BE2C (cell line): ENCODE data around the gene TSPAN16.
"Not testable (repeated sequence)": the region's sequence is repeated elsewhere in the genome, so short reads cannot be mapped to it uniquely, and the experiment has no call there.

Experiments
- DNase-seq: peaks from one replicate; pipeline ENCODE4 v3.0.0-alpha.2; 2020
- H3K27me3 ChIP-seq: fragments of 250-450 bp; sonication (Bioruptor Pico); 2 replicates; pipeline ENCODE4 v1.5.1; 2020; ENCODE audit warnings: mild to moderate bottlenecking
- H3K36me3 ChIP-seq: fragments of 250-450 bp; sonication (Bioruptor Pico); 2 replicates; pipeline ENCODE4 v1.5.1; 2020; ENCODE audit warnings: mild to moderate bottlenecking
- H3K4me1 ChIP-seq: fragments of 250-450 bp; sonication (Bioruptor Pico); 2 replicates; pipeline ENCODE4 v1.5.1; 2020
- H3K4me3 ChIP-seq: 2 replicates; pipeline ENCODE4 v1.5.1; 2011; ENCODE audit warnings: low read depth, low read length
- H3K9me3 ChIP-seq: fragments of 250-450 bp; sonication (Bioruptor Pico); 2 replicates; pipeline ENCODE4 v1.5.1; 2020
- CTCF ChIP-seq: IDR thresholded peaks from 2 replicates; pipeline ENCODE4 v1.5.1; 2012; ENCODE audit warnings: mild to moderate bottlenecking, low read depth, low read length

Gene TSPAN16

GRCh38 chr19:11337080-11337479, 41.1 kb downstream of the TSPAN16 start:
- peaks cover 8% of the 10 kb centered on the region for H3K36me3 ChIP-seq
- H3K27me3 ChIP-seq, result no peaks in the 10 kb centered on the region
- H3K9me3 ChIP-seq, result no peaks in the 10 kb centered on the region
- no peak for DNase-seq
- TF ChIP-seq CTCF, result no peak
- H3K4me1 ChIP-seq, result no peaks in the 10 kb centered on the region
- no peak overlapping the region for H3K4me3 ChIP-seq

DNA sequence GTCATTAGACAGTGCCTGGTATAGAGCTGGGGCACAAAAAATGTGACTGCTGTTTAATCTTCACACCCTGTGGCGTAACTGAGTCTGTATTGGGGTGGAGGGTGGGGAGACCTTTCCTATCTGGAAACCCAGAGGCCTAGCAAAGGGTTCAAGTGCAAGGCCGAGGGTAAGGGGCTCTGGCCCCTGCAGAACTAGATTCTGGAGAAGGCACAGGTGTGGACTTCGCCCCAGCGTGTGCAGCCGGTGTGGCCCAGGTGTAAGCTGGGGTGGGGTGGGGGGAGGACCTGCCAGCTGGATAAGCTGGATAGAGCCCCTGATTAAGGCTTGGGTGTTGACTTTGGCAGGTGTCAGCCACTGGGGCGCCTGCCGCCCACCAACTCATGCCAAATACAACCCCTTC, 42.2 kb downstream of the TSPAN16 start:
- no peaks in the 10 kb centered on the region for H3K27me3 ChIP-seq
- peaks cover 8% of the 10 kb centered on the region for H3K36me3 ChIP-seq
- no peak overlapping the region for H3K4me3 ChIP-seq
- DNase-seq, result no peak
- no peak for TF ChIP-seq CTCF
- H3K4me1 ChIP-seq, result no peaks in the 10 kb centered on the region
- no peaks in the 10 kb centered on the region for H3K9me3 ChIP-seq

DNA sequence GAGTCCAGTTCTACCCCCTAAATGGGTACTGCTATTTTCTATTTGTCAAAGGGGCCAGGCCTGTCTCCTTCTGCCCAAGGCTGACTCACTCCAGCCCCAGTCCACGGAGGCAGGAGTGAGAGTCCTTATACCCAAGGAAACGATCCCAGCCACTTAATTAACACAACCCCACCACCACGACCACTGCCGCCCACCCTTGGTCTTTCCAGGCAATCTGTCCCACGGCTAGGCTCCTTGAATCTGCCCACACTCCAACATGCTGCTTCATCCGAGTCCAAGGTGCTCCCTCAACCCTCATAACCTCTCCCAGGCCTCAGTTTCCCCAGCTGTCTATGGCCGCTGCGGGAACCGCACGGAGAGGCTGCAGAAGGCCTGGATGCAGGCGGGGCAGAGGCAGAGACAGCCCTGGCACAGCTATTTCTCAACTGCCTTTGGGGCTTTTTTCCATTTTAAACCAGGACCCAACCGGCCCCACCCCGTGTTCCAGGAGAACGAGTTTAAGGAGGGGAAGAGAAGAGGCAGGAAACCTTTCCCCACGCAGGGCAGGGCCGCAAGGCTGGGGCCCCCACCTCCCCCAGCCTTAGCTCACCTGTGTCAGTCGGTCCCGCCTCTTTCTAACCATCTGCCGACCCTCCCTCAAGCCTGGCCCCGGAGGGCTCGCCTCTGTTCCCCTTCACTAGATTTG, 42.8 kb downstream of the TSPAN16 start:
- no peaks in the 10 kb centered on the region for H3K27me3 ChIP-seq
- H3K4me3 ChIP-seq, result peak overlapping the region; percentile 70
- TF ChIP-seq CTCF, result no peak
- no peak for DNase-seq
- H3K4me1 ChIP-seq, result no peaks in the 10 kb centered on the region
- no peaks in the 10 kb centered on the region for H3K9me3 ChIP-seq
- peaks cover 8% of the 10 kb centered on the region for H3K36me3 ChIP-seq

- no peak for TF ChIP-seq CTCF
- H3K4me3 ChIP-seq, result peak within 1 kb of the TSS; percentile 70
- H3K9me3 ChIP-seq, result no peaks in the 10 kb centered on the region
- H3K4me1 ChIP-seq, result no peaks in the 10 kb centered on the region; the same call in 1 of the 2 replicates
- peaks cover 8% of the 10 kb centered on the region for H3K36me3 ChIP-seq
- no peaks in the 10 kb centered on the region for H3K27me3 ChIP-seq
- peak; percentile 97 for DNase-seq
Observed at GRCh38 chr19:11339254-11340098, 43.5 kb downstream of the TSPAN16 start, which contains the start of gene RAB3D. TSS of gene RAB3D (minus strand) at chr19:11339657. CDS start at chr19:11337399, 2,258 bp downstream.

DNA sequence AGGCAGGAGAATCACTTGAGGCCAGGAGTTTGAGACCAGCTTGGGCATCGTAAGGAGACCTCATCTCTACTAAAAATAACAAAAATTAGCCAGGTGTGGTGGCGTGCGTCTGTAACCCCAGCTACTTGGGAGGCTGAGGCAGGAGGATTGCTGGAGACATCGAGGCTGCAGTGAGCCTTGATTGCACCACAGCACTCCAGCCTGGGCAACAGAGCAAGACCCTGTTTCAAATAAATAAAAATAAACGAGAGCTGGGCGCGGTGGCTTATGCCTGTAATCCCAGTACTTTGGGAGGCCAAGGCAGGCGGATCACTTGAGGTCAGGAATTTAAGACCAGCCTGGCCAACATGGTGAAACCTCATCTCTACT, 44.1 kb downstream of the TSPAN16 start:
- not testable (repeated sequence) for H3K4me3 ChIP-seq, DNase-seq, H3K4me1 ChIP-seq, H3K36me3 ChIP-seq, H3K27me3 ChIP-seq, H3K9me3 ChIP-seq

DNA sequence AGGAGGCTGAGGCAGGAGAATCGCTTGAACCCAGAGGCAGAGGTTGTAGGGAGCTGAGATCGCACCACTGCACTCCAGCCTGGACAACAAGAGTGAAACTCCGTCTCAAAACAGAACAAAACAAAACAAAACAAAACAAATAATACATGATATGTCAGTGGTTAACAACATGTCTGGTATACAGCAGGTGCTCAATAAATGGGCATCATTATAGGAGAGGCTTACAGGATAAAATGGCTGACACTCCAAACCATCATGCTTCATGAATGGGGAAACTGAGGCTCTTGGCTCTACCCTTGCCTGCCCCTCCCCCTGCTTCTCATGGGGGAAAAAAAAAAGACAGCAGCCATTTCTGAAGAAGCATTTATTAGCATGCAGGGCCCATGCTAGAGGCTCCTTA, 46.5 kb downstream of the TSPAN16 start:
- no peak for TF ChIP-seq CTCF
- DNase-seq, result no peak
- no peaks in the 10 kb centered on the region for H3K27me3 ChIP-seq
- no peak overlapping the region for H3K4me3 ChIP-seq
- H3K4me1 ChIP-seq, result no peaks in the 10 kb centered on the region; the same call in 1 of the 2 replicates
- peaks cover 4% of the 10 kb centered on the region; the same call in 1 of the 2 replicates for H3K36me3 ChIP-seq
- H3K9me3 ChIP-seq, result no peaks in the 10 kb centered on the region
